H1 (cell line): ENCODE results near the gene SEMA3F. TPM values are rescaled to one million over a fixed set of nuclear protein-coding genes. Genes with fewer than 3 reads are reported as not detected.

Source experiments
- CTCF ChIA-PET: fragments of 300-600 bp; sonication (Branson Sonifier 250); formaldehyde crosslinking; loops from one replicate; lab custom pipeline; 2021; ENCODE audit not compliant: partially characterized antibody; lab: Charles Lee
- POLR2A ChIA-PET: fragments of 300-600 bp; sonication (Branson Sonifier 250); formaldehyde crosslinking; loops from one replicate; lab custom pipeline; 2021; ENCODE audit warnings: inconsistent platforms; ENCODE audit not compliant: partially characterized antibody; lab: Charles Lee
- DNase-seq, 2 experiments: peaks; one replicate each; pipeline versions ENCODE4 v3.0.0 to v3.0.0-alpha.2; 2010 to 2022; ENCODE audit warnings: low spot score in 2 of 2, low read depth in 1 of 2, mixed read lengths in 1 of 2
- FAIRE-seq: peaks from 2 replicates; lab custom pipeline; 2011; peaks lifted over from hg19 to GRCh38; lab: Jason Lieb, UNC
- H2AFZ ChIP-seq: 2 replicates; pipeline ENCODE4 v1.8.1; 2012; ENCODE audit warnings: low read length, inconsistent platforms
- H2AK5ac ChIP-seq: 2 replicates; pipeline ENCODE4 v1.6.1; 2013; ENCODE audit warnings: low read depth, low read length
- H2BK120ac ChIP-seq: replicated peaks from 2 replicates; pipeline ENCODE3; 2013; ENCODE audit warnings: low read depth, low read length, inconsistent platforms
- H2BK12ac ChIP-seq: 2 replicates; pipeline ENCODE4 v1.6.1; 2013; ENCODE audit warnings: low read depth, low read length
- H2BK15ac ChIP-seq: 2 replicates; pipeline ENCODE4 v1.6.1; 2013; ENCODE audit warnings: low read length
- H2BK20ac ChIP-seq: 2 replicates; pipeline ENCODE4 v1.6.1; 2013; ENCODE audit warnings: low read length
- H2BK5ac ChIP-seq: 2 replicates; pipeline ENCODE4 v1.6.1; 2013; ENCODE audit warnings: low read depth, low read length
- H3K14ac ChIP-seq: 2 replicates; pipeline ENCODE4 v1.6.1; 2013; ENCODE audit warnings: inconsistent platforms; ENCODE audit not compliant: insufficient read length
- H3K18ac ChIP-seq: 2 replicates; pipeline ENCODE4 v1.6.1; 2013; ENCODE audit warnings: low read length; ENCODE audit errors: extremely low read depth
- H3K23ac ChIP-seq: 2 replicates; pipeline ENCODE4 v1.6.1; 2013; ENCODE audit warnings: inconsistent platforms; ENCODE audit not compliant: insufficient read length
- H3K23me2 ChIP-seq: 2 replicates; pipeline ENCODE4 v1.6.1; 2013; ENCODE audit warnings: low read depth, low read length
- H3K27ac ChIP-seq: 2 replicates; pipeline ENCODE4 v1.6.1; 2011; ENCODE audit warnings: low read depth, low read length, inconsistent platforms
- H3K27me3 ChIP-seq, 4 experiments: replicated peaks in 1 of 4; 1 replicate in 1 of 4; 2 replicates in 3 of 4; pipeline versions ENCODE4 v1.6.1 to v1.8.1; 2011 to 2013; ENCODE audit warnings: low read length in 3 of 4, mild to moderate bottlenecking in 3 of 4, inconsistent platforms in 2 of 4, mixed read lengths in 2 of 4, moderate library complexity in 1 of 4; ENCODE audit not compliant: control insufficient read depth in 3 of 4, insufficient read depth in 3 of 4; ENCODE audit errors: extremely low read depth in 1 of 4
- H3K36me3 ChIP-seq, 4 experiments: 2 replicates each; pipeline versions ENCODE4 v1.6.1 to v1.8.1; 2011 to 2013; ENCODE audit warnings: mild to moderate bottlenecking in 4 of 4, low read length in 3 of 4, moderate library complexity in 2 of 4, control low read depth in 1 of 4, inconsistent platforms in 1 of 4; ENCODE audit not compliant: insufficient read depth in 4 of 4, control insufficient read depth in 2 of 4
- H3K4ac ChIP-seq: replicated peaks from 2 replicates; pipeline ENCODE3; 2013; ENCODE audit warnings: low read length, low read depth, mixed read lengths, inconsistent platforms; ENCODE audit not compliant: insufficient read length
- H3K4me1 ChIP-seq, 4 experiments: replicated peaks in 1 of 4; 1 replicate in 1 of 4; 2 replicates in 3 of 4; pipeline versions ENCODE4 v1.6.1 to v1.8.1; 2011 to 2013; ENCODE audit warnings: low read length in 3 of 4, inconsistent platforms in 2 of 4, mixed read lengths in 1 of 4; ENCODE audit not compliant: insufficient read depth in 4 of 4, control insufficient read depth in 3 of 4
- H3K4me2 ChIP-seq, 2 experiments: 2 replicates each; pipeline versions ENCODE4 v1.6.1 to v1.8.1; 2011 to 2013; ENCODE audit warnings: low read depth in 2 of 2, low read length in 2 of 2, control low read depth in 1 of 2, inconsistent platforms in 1 of 2, mild to moderate bottlenecking in 1 of 2; ENCODE audit not compliant: insufficient read depth in 1 of 2
- H3K4me3 ChIP-seq, 4 experiments: fragments of 200-600, 300-600 bp in 1 of 4; sonication (generic), shearing (Covaris generic), sonication (Bioruptor Twin) in 1 of 4; 2 replicates each; pipeline versions ENCODE4 v1.5.1 to v1.8.1; 2011 to 2016; ENCODE audit warnings: low read length in 4 of 4, low read depth in 3 of 4, control low read depth in 2 of 4, inconsistent platforms in 2 of 4, mild to moderate bottlenecking in 2 of 4, mixed read lengths in 1 of 4, moderate library complexity in 1 of 4; ENCODE audit not compliant: insufficient read depth in 2 of 4; ENCODE audit errors: extremely low read depth in 1 of 4
- H3K56ac ChIP-seq: replicated peaks from 2 replicates; pipeline ENCODE3; 2013; ENCODE audit warnings: low read depth, mild to moderate bottlenecking, mixed read lengths, low read length, inconsistent platforms; ENCODE audit not compliant: insufficient read length
- H3K79me1 ChIP-seq: 2 replicates; pipeline ENCODE4 v1.6.1; 2013; ENCODE audit warnings: low read depth, low read length, control low read depth
- H3K79me2 ChIP-seq, 2 experiments: 2 replicates each; pipeline versions ENCODE4 v1.6.1 to v1.8.1; 2012 to 2013; ENCODE audit warnings: low read length in 2 of 2, mild to moderate bottlenecking in 2 of 2, inconsistent platforms in 1 of 2; ENCODE audit not compliant: insufficient read depth in 2 of 2, control insufficient read depth in 1 of 2
- H3K9ac ChIP-seq, 4 experiments: replicated peaks in 1 of 4; 1 replicate in 1 of 4; 2 replicates in 3 of 4; pipeline versions ENCODE4 v1.6.1 to v1.8.1; 2011 to 2013; ENCODE audit warnings: low read depth in 3 of 4, low read length in 3 of 4, control low read depth in 2 of 4, mild to moderate bottlenecking in 2 of 4, moderate library complexity in 2 of 4, inconsistent platforms in 1 of 4; ENCODE audit errors: extremely low read depth in 1 of 4
- H3K9me3 ChIP-seq, 2 experiments: 2 replicates each; pipeline versions ENCODE4 v1.6.1 to v1.8.1; 2012 to 2013; ENCODE audit warnings: mild to moderate bottlenecking in 2 of 2, moderate library complexity in 2 of 2, control low read depth in 1 of 2, inconsistent platforms in 1 of 2, low read depth in 1 of 2, low read length in 1 of 2, mixed read lengths in 1 of 2; ENCODE audit not compliant: insufficient read depth in 2 of 2
- H4K20me1 ChIP-seq, 2 experiments: replicated peaks in 1 of 2; 2 replicates each; pipeline versions ENCODE3 to v1.8.1; 2011 to 2013; ENCODE audit warnings: inconsistent platforms in 2 of 2, low read length in 2 of 2, mild to moderate bottlenecking in 1 of 2; ENCODE audit not compliant: insufficient read depth in 2 of 2, control insufficient read depth in 1 of 2
- H4K5ac ChIP-seq: 2 replicates; pipeline ENCODE4 v1.6.1; 2013; ENCODE audit warnings: low read length, low read depth, mixed read lengths, inconsistent platforms; ENCODE audit not compliant: insufficient read length
- H4K8ac ChIP-seq: 2 replicates; pipeline ENCODE4 v1.8.0; 2013; ENCODE audit warnings: mild to moderate bottlenecking, moderate library complexity, low read length, inconsistent platforms; ENCODE audit not compliant: insufficient read depth; ENCODE audit errors: extremely low read depth
- H4K91ac ChIP-seq: replicated peaks from 2 replicates; pipeline ENCODE3; 2013; ENCODE audit warnings: low read length, mixed read lengths, inconsistent platforms; ENCODE audit not compliant: insufficient read length
- CBX5 ChIP-seq: fragments of 300-800, 300-1000 bp; sonication (generic); IDR thresholded peaks from 2 replicates; pipeline ENCODE4 v1.7.1; 2016; ENCODE audit warnings: antibody characterized with exemption, low read length, low read depth
- CTBP2 ChIP-seq: IDR thresholded peaks from 2 replicates; pipeline ENCODE4 v1.7.0; 2011; ENCODE audit warnings: borderline replicate concordance, mild to moderate bottlenecking, moderate library complexity, mixed read lengths, low read length; ENCODE audit not compliant: insufficient read depth, insufficient read length
- PHF8 ChIP-seq: fragments of 200-600 bp; sonication (generic); conservative IDR thresholded peaks from 2 replicates; pipeline ENCODE4 v1.7.1; 2012; ENCODE audit warnings: low read depth, mild to moderate bottlenecking, inconsistent platforms, low read length, moderate library complexity
- POLR2A ChIP-seq, 2 experiments: IDR thresholded peaks; 1 replicate in 1 of 2; 2 replicates in 1 of 2; pipeline ENCODE4 v1.6.1; 2011; ENCODE audit warnings: low read depth in 2 of 2, low read length in 2 of 2, mild to moderate bottlenecking in 2 of 2; ENCODE audit errors: control extremely low read depth in 1 of 2
- RAD21 ChIP-seq, 2 experiments: IDR thresholded peaks in 1 of 2; conservative IDR thresholded peaks in 1 of 2; 2 replicates each; pipeline ENCODE4 v1.6.1; 2011; ENCODE audit warnings: low read depth in 2 of 2, low read length in 2 of 2, improper control_type of control experiment in 1 of 2, inconsistent platforms in 1 of 2, mild to moderate bottlenecking in 1 of 2, moderate library complexity in 1 of 2
- SIX5 ChIP-seq: IDR thresholded peaks from 2 replicates; pipeline ENCODE4 v1.6.1; 2011; ENCODE audit warnings: mild to moderate bottlenecking, low read depth, low read length
- SP2 ChIP-seq: IDR thresholded peaks from 2 replicates; pipeline ENCODE4 v1.6.1; 2012; ENCODE audit warnings: mild to moderate bottlenecking, low read length, inconsistent platforms
- SUZ12 ChIP-seq: fragments of 200-600 bp; sonication (generic); IDR thresholded peaks from 2 replicates; pipeline ENCODE4 v1.6.1; 2012; ENCODE audit warnings: mild to moderate bottlenecking, inconsistent platforms, low read length, moderate library complexity, mixed read lengths
- YY1 ChIP-seq: IDR thresholded peaks from 2 replicates; pipeline ENCODE4 v1.6.1; 2011; ENCODE audit warnings: low read depth, mild to moderate bottlenecking, low read length
- ZNF274 ChIP-seq: IDR thresholded peaks from 2 replicates; pipeline ENCODE4 v1.7.0; 2012; ENCODE audit warnings: low read length, borderline replicate concordance; ENCODE audit errors: extremely low read depth
- WGBS, 2 experiments: shearing (Covaris generic) in 1 of 2; methylation state at CpG; one replicate each; pipeline versions ENCODE4 v1.1.6 to v1.1.7; 2013 to 2015; ENCODE audit warnings: low lambda C conversion rate in 2 of 2, mixed read lengths in 2 of 2, inconsistent platforms in 1 of 2, low coverage in 1 of 2, missing lambda C conversion rate in 1 of 2; ENCODE audit not compliant: insufficient replicate concordance in 2 of 2, insufficient coverage in 1 of 2, insufficient read length in 1 of 2; ENCODE audit errors: extremely low coverage in 1 of 2, missing lambda C conversion rate in 1 of 2; 5-methylcytosine and 5-hydroxymethylcytosine counted together
- polyA plus RNA-seq, 7 experiments: library from polyadenylated mRNA; depleted of rRNA in 3 of 7; stranded (reverse) in 5 of 7; unstranded in 2 of 7; fragments of >200 nt in 5 of 7; fragments of 200-250 nt in 2 of 7; gene quantifications; 1 replicate in 5 of 7; 2 replicates in 1 of 7; 4 replicates in 1 of 7; pipeline versions ENCODE4 v1.2.1 to v1.2.3, GENCODE V29; 2011 to 2013; ENCODE audit warnings: missing spikeins in 2 of 7, mixed read lengths in 2 of 7
- total RNA-seq: library from RNA; stranded (reverse); fragmentation: NEBNext Ultra II Directional; extraction: Animal tissue kit (Norgen Biotek cat#: 25700); gene quantifications from 2 replicates; pipeline ENCODE4 v1.2.1, GENCODE V29; 2021

The SEMA3F gene
- total and polyA plus RNA-seq, 2 of the 8 experiments (the other 6 are each of a cell fraction or from before 2014, with no cell fraction given) = 20.3 to 37.0 TPM

GRCh38 chr3:50122071-50122470, 33.1 kb upstream of the SEMA3F start:
- no peak overlapping the region for H3K4ac ChIP-seq
- peak overlapping the region; percentile 66; the same call in 1 of the 2 replicates for H4K8ac ChIP-seq
- H3K9ac ChIP-seq = no peak overlapping the region
- ChIA-PET CTCF (interaction anchor here (0.5 to 20.9 kb wide), 22 partner anchors 10 to 201 kb away, joined by 3 to 591 read pairs (median 8); partner anchors contain the start of gene GNAT1), POLR2A (interaction anchor here (1.1 to 11.1 kb wide), 11 partner anchors 15 to 79 kb away, joined by 4 to 133 read pairs (median 19); partner anchors contain the start of gene GNAT1)
- H3K27ac ChIP-seq = no peak overlapping the region; the same call in 1 of the 2 replicates
- peaks cover 14 to 26% (median 19%) of the 10 kb centered on the region in 4 experiments; a peak in 7 of 8 replicates for H3K36me3 ChIP-seq
- H3K27me3 ChIP-seq = no peaks in the 10 kb centered on the region
- H2AK5ac ChIP-seq = no peak overlapping the region
- no peak overlapping the region for H2BK120ac ChIP-seq
- no peak overlapping the region for H2AFZ ChIP-seq
- peaks cover 4 to 32% (median 23%) of the 10 kb centered on the region in 4 experiments for H3K4me1 ChIP-seq
- H2BK20ac ChIP-seq = no peak overlapping the region
- H3K79me2 ChIP-seq = no peaks in the 10 kb centered on the region
- no peak overlapping the region for H3K23ac ChIP-seq
- H3K23me2 ChIP-seq = no peaks in the 10 kb centered on the region
- no peak overlapping the region for H4K5ac ChIP-seq
- no peak overlapping the region for H2BK12ac ChIP-seq
- no peaks in the 10 kb centered on the region for H3K79me1 ChIP-seq
- WGBS, 2 experiments = 84% methylated on average over 2 of the region's 2 CpGs; no CpG with 5 or more reads in 1 of the 2 experiments
- no peaks in the 10 kb centered on the region for H3K9me3 ChIP-seq
- H2BK15ac ChIP-seq = 0 out of 2 replicates have a peak overlapping the region, but pooled peaks have one; percentile 32
- FAIRE-seq = no peak
- no peak overlapping the region for H3K4me2 ChIP-seq
- TF ChIP-seq YY1 (no peak), CBX5 (no peak), RAD21 (IDR thresholded peaks at IDR 0.05 in 1 of 2, conservative IDR thresholded peaks at IDR 0.05 in 1 of 2; ENCODE audit: low read depth in 2 of 2, low read length in 2 of 2) (peak in 1 of 2 experiments; percentile 17; a peak in 1 of 4 replicates), SP2 (no peak), SUZ12 (no peak), POLR2A (IDR thresholded peaks at IDR 0.05; ENCODE audit: control extremely low read depth in 1 of 2, low read depth in 2 of 2, low read length in 2 of 2) (no peak), PHF8 (no peak), CTBP2 (peak; percentile 50), ZNF274 (no peak), SIX5 (no peak)
- H3K14ac ChIP-seq = no peak overlapping the region
- no peak overlapping the region; the same call in 1 of the 2 replicates for H2BK5ac ChIP-seq
- H3K18ac ChIP-seq = no peak overlapping the region
- H4K20me1 ChIP-seq = peaks cover 2 to 14% of the 10 kb centered on the region in 2 experiments
- peak overlapping the region; percentile 17 for H4K91ac ChIP-seq
- H3K4me3 ChIP-seq = no peak overlapping the region
- no peak overlapping the region for H3K56ac ChIP-seq
- DNase-seq = no peak
